GM18505 (cell line): ENCODE results near the gene RBX1.

Source experiments
- ATAC-seq: cut with Tn5 transposase; IDR thresholded peaks from one replicate; pipeline ENCODE4 v1.9.1; 2021; ENCODE audit not compliant: unreplicated experiment
- POLR2A ChIP-seq: IDR thresholded peaks from 4 replicates; pipeline ENCODE4 v1.6.1; 2011; ENCODE audit warnings: borderline replicate concordance; ENCODE audit not compliant: insufficient read depth, insufficient read length; ENCODE audit errors: extremely low read depth

RBX1 gene

GRCh38 chr22:41021613-41022454 is 70.7 kb downstream of the RBX1 start:
- TF ChIP-seq POLR2A: peak; percentile 42

GRCh38 chr22:41022470-41023298 is 71.5 kb downstream of the RBX1 start:
- peak; percentile 59 for TF ChIP-seq POLR2A
- peak; percentile 54 for ATAC-seq

More at GRCh38 chr22:41021613-41022454, 70.7 kb downstream of the RBX1 start:
- ATAC-seq: peak; percentile 57
